ENCODE results near the gene PRR16.

DNA sequence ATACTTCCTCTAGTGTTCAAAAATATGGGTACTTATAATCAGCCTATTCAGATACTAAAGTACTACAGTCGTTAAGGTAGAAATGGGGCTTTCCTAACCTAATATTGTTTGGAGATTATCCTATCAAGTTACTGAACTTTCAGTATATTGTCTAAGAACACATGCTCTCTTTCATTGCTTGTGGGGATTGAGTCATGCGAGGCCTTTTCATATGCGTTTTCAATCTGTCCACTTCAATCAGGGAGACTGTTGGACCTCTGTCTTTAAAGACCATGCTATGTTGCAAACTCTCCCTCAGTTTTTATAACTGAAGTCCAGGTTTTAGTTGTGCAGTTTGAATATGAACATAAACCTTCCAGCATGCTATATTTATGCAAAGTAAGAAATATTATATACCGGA lies 15.0 kb downstream of the PRR16 start:
- TF ChIP-seq POLR2A (IDR thresholded peaks at IDR 0.05; ENCODE audit: low read depth, low read length): no peak
- TF ChIP-seq POLR2AphosphoS5 (IDR thresholded peaks at IDR 0.05; ENCODE audit: low read depth, low read length): no peak
- no peak for TF ChIP-seq TAF1 (IDR thresholded peaks at IDR 0.05; ENCODE audit: low read depth, low read length)
- TF ChIP-seq SPI1 (IDR thresholded peaks at IDR 0.05; ENCODE audit: low read depth, low read length): no peak
- no peak for TF ChIP-seq POU2F2 (IDR thresholded peaks at IDR 0.05; ENCODE audit: low read depth, low read length)
- TF ChIP-seq PAX5 (IDR thresholded peaks at IDR 0.05; ENCODE audit: insufficient read depth, low read length, severe bottlenecking): no peak
